GM18870 (cell line): Measurements from ENCODE around the gene ALG11.
"Not testable (repeated sequence)": the region's sequence is repeated elsewhere in the genome, so short reads cannot be mapped to it uniquely, and the experiment has no call there.

Source experiments
- ATAC-seq: cut with Tn5 transposase; IDR thresholded peaks from one replicate; pipeline ENCODE4 v1.9.1; 2021; ENCODE audit warnings: moderate library complexity; ENCODE audit not compliant: unreplicated experiment

Gene ALG11

GRCh38 chr13:52011632-52012511 lies at the start of gene ALG11:
Gene ALG11, plus strand, starts transcription at chr13:52012398. Its CDS starts 21 bp downstream, at chr13:52012419.
- ATAC-seq: peak; percentile 99

GRCh38 chr13:51966186-51966585 lies 46.0 kb upstream of the ALG11 start:
- ATAC-seq: no peak

- ATAC-seq: no peak
Observed at GRCh38 chr13:51967482-51968446, 44.4 kb upstream of the ALG11 start.

GRCh38 chr13:51970349-51970748 lies 41.8 kb upstream of the ALG11 start:
- ATAC-seq: no peak

GRCh38 chr13:51971520-51972426 lies 40.4 kb upstream of the ALG11 start:
- no peak for ATAC-seq

GRCh38 chr13:51974482-51974881 lies 37.7 kb upstream of the ALG11 start:
- ATAC-seq: no peak

- ATAC-seq: no peak
Observed at GRCh38 chr13:51976423-51976822, 35.8 kb upstream of the ALG11 start.

GRCh38 chr13:51976890-51977289 lies 35.3 kb upstream of the ALG11 start:
- no peak for ATAC-seq

- no peak for ATAC-seq
Observed at GRCh38 chr13:51977625-51978024, 34.6 kb upstream of the ALG11 start.

- ATAC-seq: no peak
Observed at GRCh38 chr13:51978796-51979556, 33.2 kb upstream of the ALG11 start.

GRCh38 chr13:51980908-51981307 lies 31.3 kb upstream of the ALG11 start:
- ATAC-seq: no peak

- no peak for ATAC-seq
Observed at GRCh38 chr13:51981355-51981754, 30.8 kb upstream of the ALG11 start.

- ATAC-seq: not testable (repeated sequence)
Observed at GRCh38 chr13:51983292-51983691, 28.9 kb upstream of the ALG11 start.

- ATAC-seq: not testable (repeated sequence)
Observed at GRCh38 chr13:51984904-51985303, 27.3 kb upstream of the ALG11 start.

GRCh38 chr13:51988988-51989618 lies 23.1 kb upstream of the ALG11 start:
- ATAC-seq: no peak

- ATAC-seq: no peak
Observed at GRCh38 chr13:51993713-51994112, 18.5 kb upstream of the ALG11 start.

GRCh38 chr13:51995677-51996551 lies 16.3 kb upstream of the ALG11 start:
- no peak for ATAC-seq

GRCh38 chr13:51996641-51997040 lies 15.6 kb upstream of the ALG11 start:
- no peak for ATAC-seq
